HepG2 (cell line): ENCODE data around the gene CHMP1B. TPM values are rescaled to one million over a fixed set of nuclear protein-coding genes. Genes with fewer than 3 reads are reported as not detected.

Experiments
- ATAC-seq: fragments of 200-7000 bp; cut with Tn5 transposase; 3 replicates; pipeline ENCODE4 v1.9.1; 2020; ENCODE audit warnings: mild to moderate bottlenecking, moderate library complexity
- BruUV-seq: library from RNA; stranded (reverse); fragments of 400-500 nt; replicated peaks from 2 replicates; lab custom pipeline; 2021; lab: Mats Ljungman, UMichigan
- CTCF ChIA-PET: fragments of 300-600 bp; formaldehyde crosslinking; extraction: SDS; loops from one replicate; lab custom pipeline; 2021; ENCODE audit warnings: low total read pairs, inconsistent platforms, low intra/inter-chr PET ratio; lab: Yijun Ruan, JAX
- POLR2A ChIA-PET: fragments of 350-600 bp; sonication (Branson Sonifier 250); formaldehyde crosslinking; loops from one replicate; lab custom pipeline; 2020; ENCODE audit warnings: antibody characterized with exemption, inconsistent platforms; lab: Yijun Ruan, JAX
- DNase-seq: peaks from one replicate; pipeline ENCODE4 v3.0.0-alpha.2; 2015; ENCODE audit warnings: low spot score
- FAIRE-seq: peaks from 3 replicates; lab custom pipeline; 2011; peaks lifted over from hg19 to GRCh38; lab: Jason Lieb, UNC
- H2AFZ ChIP-seq: one replicate; pipeline ENCODE4 v1.6.1; 2011; ENCODE audit warnings: low read length, inconsistent platforms
- H3K27ac ChIP-seq: fragments of 300-600 bp; 3 replicates; pipeline ENCODE4 v1.8.0; 2011; ENCODE audit warnings: mixed run types, mild to moderate bottlenecking, mixed read lengths, low read length, inconsistent platforms; ENCODE audit not compliant: insufficient read depth; ENCODE audit errors: extremely low read length
- H3K27me3 ChIP-seq, 2 experiments: fragments of 200-600 bp in 1 of 2; 2 replicates in 1 of 2; 3 replicates in 1 of 2; pipeline versions ENCODE4 v1.6.0 to v1.8.0; 2011; ENCODE audit warnings: low read length in 2 of 2, mild to moderate bottlenecking in 2 of 2, moderate library complexity in 2 of 2, inconsistent platforms in 1 of 2; ENCODE audit not compliant: insufficient read depth in 2 of 2, control insufficient read depth in 1 of 2
- H3K36me3 ChIP-seq, 2 experiments: fragments of 200-600 bp in 1 of 2; replicated peaks in 1 of 2; 2 replicates in 1 of 2; 3 replicates in 1 of 2; pipeline versions ENCODE4 v1.5.1 to v1.8.0; 2011; ENCODE audit warnings: low read length in 2 of 2, inconsistent platforms in 1 of 2; ENCODE audit not compliant: insufficient read depth in 2 of 2, control insufficient read depth in 1 of 2
- H3K4me1 ChIP-seq: 2 replicates; pipeline ENCODE4 v1.5.1; 2012; ENCODE audit warnings: low read length, inconsistent platforms; ENCODE audit not compliant: insufficient read depth
- H3K4me2 ChIP-seq: 2 replicates; pipeline ENCODE4 v1.6.0; 2011; ENCODE audit warnings: low read depth, low read length, inconsistent platforms
- H3K4me3 ChIP-seq, 3 experiments: fragments of 200-600 bp in 1 of 3; sonication (generic), shearing (Covaris generic) in 1 of 3; replicated peaks in 1 of 3; 2 replicates each; pipeline ENCODE4 v1.5.1; 2011 to 2016; ENCODE audit warnings: low read length in 3 of 3, inconsistent platforms in 2 of 3, low read depth in 2 of 3, mild to moderate bottlenecking in 2 of 3, control low read depth in 1 of 3, mixed read lengths in 1 of 3; ENCODE audit not compliant: insufficient read depth in 1 of 3
- H3K79me2 ChIP-seq: one replicate; pipeline ENCODE4 v1.6.1; 2011; ENCODE audit warnings: low read length, inconsistent platforms; ENCODE audit not compliant: insufficient read depth
- H3K9ac ChIP-seq: 2 replicates; pipeline ENCODE4 v1.6.0; 2011; ENCODE audit warnings: mild to moderate bottlenecking, low read depth, low read length, inconsistent platforms; ENCODE audit not compliant: insufficient read depth
- H3K9me3 ChIP-seq: 2 replicates; pipeline ENCODE4 v1.5.1; 2012; ENCODE audit warnings: mild to moderate bottlenecking, low read length
- H4K20me1 ChIP-seq: 2 replicates; pipeline ENCODE4 v1.6.0; 2011; ENCODE audit warnings: inconsistent platforms, mild to moderate bottlenecking, low read length, moderate library complexity; ENCODE audit not compliant: insufficient read depth
- DNMT1 ChIP-seq: sonication (generic); formaldehyde crosslinking; IDR thresholded peaks from 2 replicates; pipeline ENCODE4 v1.5.1; 2020; ENCODE audit warnings: mild to moderate bottlenecking, missing genetic modification reagents
- MXD3 ChIP-seq: IDR thresholded peaks from 2 replicates; pipeline ENCODE4 v1.6.1; 2016; ENCODE audit warnings: mild to moderate bottlenecking, missing biosample characterization, missing genetic modification reagents
- PLSCR1 ChIP-seq: sonication (generic); formaldehyde crosslinking; IDR thresholded peaks from 2 replicates; pipeline ENCODE4 v1.5.0; 2020; ENCODE audit warnings: missing genetic modification reagents, mild to moderate bottlenecking, borderline replicate concordance
- RNF2 ChIP-seq: fragments of 450-650 bp; conservative IDR thresholded peaks from 2 replicates; pipeline ENCODE4 v1.6.1; 2016; ENCODE audit warnings: low read depth
- SMAD9 ChIP-seq: sonication (generic); formaldehyde crosslinking; IDR thresholded peaks from 2 replicates; pipeline ENCODE4 v1.5.1; 2020; ENCODE audit warnings: mild to moderate bottlenecking, missing genetic modification reagents
- SRSF9 ChIP-seq: fragments of 200-400 bp; formaldehyde crosslinking; IDR thresholded peaks from 2 replicates; pipeline ENCODE4 v1.6.1; 2018; ENCODE audit warnings: borderline replicate concordance, mild to moderate bottlenecking, low read depth, low read length; ENCODE audit not compliant: insufficient read depth, poor library complexity, severe bottlenecking
- ZBTB10 ChIP-seq: sonication (generic); formaldehyde crosslinking; IDR thresholded peaks from 2 replicates; pipeline ENCODE4 v1.4.0; 2020; ENCODE audit warnings: missing genetic modification reagents, borderline replicate concordance
- ZC3H13 ChIP-seq: sonication (generic); formaldehyde crosslinking; IDR thresholded peaks from 2 replicates; pipeline ENCODE4 v1.8.1; 2023; ENCODE audit warnings: mild to moderate bottlenecking, missing genetic modification reagents, moderate library complexity
- ZNF205 ChIP-seq: IDR thresholded peaks from 2 replicates; pipeline ENCODE4 v1.6.1; 2018; ENCODE audit warnings: missing biosample characterization, missing genetic modification reagents
- ZNF264 ChIP-seq: sonication (generic); formaldehyde crosslinking; IDR thresholded peaks from 2 replicates; pipeline ENCODE4 v1.4.0; 2020; ENCODE audit warnings: missing genetic modification reagents
- ZNF597 ChIP-seq: sonication (generic); formaldehyde crosslinking; IDR thresholded peaks from 2 replicates; pipeline ENCODE4 v1.5.0; 2020; ENCODE audit warnings: missing genetic modification reagents
- ZNF644 ChIP-seq: IDR thresholded peaks from 2 replicates; pipeline ENCODE4 v1.6.1; 2016; ENCODE audit warnings: low read depth
- ZNF7 ChIP-seq: IDR thresholded peaks from 2 replicates; pipeline ENCODE4 v1.6.1; 2016; ENCODE audit warnings: missing biosample characterization, missing genetic modification reagents
- ZNF703 ChIP-seq: sonication (generic); formaldehyde crosslinking; IDR thresholded peaks from 2 replicates; pipeline ENCODE4 v1.5.1; 2020; ENCODE audit warnings: missing genetic modification reagents, mild to moderate bottlenecking, moderate library complexity, borderline replicate concordance
- ZXDC ChIP-seq: sonication (generic); formaldehyde crosslinking; IDR thresholded peaks from 2 replicates; pipeline ENCODE4 v1.5.0; 2020; ENCODE audit warnings: mild to moderate bottlenecking, missing genetic modification reagents
- WGBS: methylation state at CpG from one replicate; pipeline ENCODE4 v1.1.6; 2017; ENCODE audit warnings: low lambda C conversion rate; 5-methylcytosine and 5-hydroxymethylcytosine counted together
- in situ Hi-C: cut with HindIII; loops from 2 replicates; pipeline ENCODE4 v1.10.0; 2017; ENCODE audit warnings: low pct_unique_long_range_greater_than_20kb; ENCODE audit not compliant: extremely low pct_ligation_motif_present
- intact Hi-C: fragments of 100-400 bp; cut with micrococcal nuclease; formaldehyde crosslinking; loops from one replicate; pipeline ENCODE4 v1.10.0; 2022; ENCODE audit not compliant: unreplicated experiment
- polyA plus RNA-seq, 8 experiments: library from polyadenylated mRNA; depleted of rRNA in 3 of 8; stranded (reverse) in 7 of 8; unstranded in 1 of 8; fragments of >200 nt; fragmentation: Illumina TruSeq in 4 of 8; extraction: Trizol in 4 of 8; gene quantifications; 2 replicates each; pipeline versions ENCODE4 v1.2.1 to v1.2.3, GENCODE V29; 2011 to 2016; ENCODE audit warnings: low read depth in 4 of 8, missing spikeins in 1 of 8, mixed read lengths in 1 of 8; ENCODE audit not compliant: insufficient read depth in 1 of 8
- total RNA-seq, 5 experiments: library from RNA; depleted of rRNA; stranded (reverse); fragments of >200 nt; fragmentation: Illumina TruSeq; extraction: Trizol; gene quantifications; 2 replicates each; pipeline ENCODE4 v1.2.3, GENCODE V29; 2016; ENCODE audit warnings: low read depth in 1 of 5

Gene CHMP1B
- total and polyA plus RNA-seq, 2 of the 13 experiments (the other 11 are each of a cell fraction or from before 2014, with no cell fraction given): 18.8 to 20.2 TPM

GRCh38 chr18:11857177-11857887 is 6.1 kb downstream of the CHMP1B start:
- intact Hi-C loops: loop anchor here (10.0 kb wide), 2 partner anchors 47 to 137 kb away; partner anchors contain the start of gene MPPE1
- H3K79me2 ChIP-seq: peaks cover 17% of the 10 kb centered on the region
- no peaks in the 10 kb centered on the region for H3K27me3 ChIP-seq
- peaks cover 88% of the 10 kb centered on the region for H3K4me1 ChIP-seq
- H3K4me3 ChIP-seq: peak overlapping the region; percentile 17 to 63 (median 37)
- ChIA-PET CTCF (no interaction called here), POLR2A (interaction anchor here (1.0 kb wide), 2 partner anchors 17 to 30 kb away, joined by 3 to 5 read pairs; no protein-coding TSS in a partner anchor)
- no peaks in the 10 kb centered on the region for H3K36me3 ChIP-seq
- peak overlapping the region; percentile 56 for H2AFZ ChIP-seq
- no peaks in the 10 kb centered on the region for H3K9me3 ChIP-seq
- in situ Hi-C loops: no loop called here
- peak overlapping the region; percentile 82 for H3K27ac ChIP-seq
- ATAC-seq: peak; percentile 78
- H3K9ac ChIP-seq: peak overlapping the region; percentile 62
- H3K4me2 ChIP-seq: peak overlapping the region; percentile 71
- peak; percentile 95 for DNase-seq
- 10% methylated on average over 10 of the region's 11 CpGs for WGBS
- FAIRE-seq: peak; percentile 56
- no peaks in the 10 kb centered on the region for H4K20me1 ChIP-seq
- BruUV-seq: no TSS peak
- TF ChIP-seq ZNF264: peak; percentile 59; the same call in 1 of the 2 replicates
- TF ChIP-seq DNMT1 (CRISPR knock-in tag): no peak
- no peak for TF ChIP-seq PLSCR1 (CRISPR knock-in tag)
- TF ChIP-seq ZNF205 (CRISPR knock-in tag): 0 out of 2 replicates have a peak, but pooled peaks have one; percentile 40
- TF ChIP-seq ZNF703: no peak
- no peak for TF ChIP-seq MXD3 (CRISPR knock-in tag)
- no peak for TF ChIP-seq ZNF7
- no peak for TF ChIP-seq ZXDC (CRISPR knock-in tag)
- TF ChIP-seq ZNF644 (CRISPR knock-in tag): peak; percentile 57; the same call in 1 of the 2 replicates
- no peak for TF ChIP-seq SMAD9 (CRISPR knock-in tag)
- TF ChIP-seq SRSF9: no peak
- no peak for TF ChIP-seq ZC3H13 (CRISPR knock-in tag)
- TF ChIP-seq ZNF597 (CRISPR knock-in tag): no peak
- TF ChIP-seq RNF2: peak; percentile 41; the same call in 1 of the 2 replicates
- TF ChIP-seq ZBTB10 (CRISPR knock-in tag): no peak
